Kidney epithelial cell (primary cell): ENCODE results near the gene ANKRD29. TPM values are rescaled to one million over a fixed set of nuclear protein-coding genes. Genes with fewer than 3 reads are reported as not detected.
A peak's percentile ranks its signal among the peaks of the same experiment; 100 is the strongest.

ENCODE experiments used
- DNase-seq: peaks from one replicate; pipeline ENCODE4 v3.0.0-alpha.2; 2010; ENCODE audit warnings: low read depth
- H3K27me3 ChIP-seq: 2 replicates; pipeline ENCODE4 v1.6.0; 2011; ENCODE audit warnings: low read length; ENCODE audit not compliant: control insufficient read depth, insufficient read depth
- H3K36me3 ChIP-seq: 2 replicates; pipeline ENCODE4 v1.5.1; 2011; ENCODE audit warnings: low read length; ENCODE audit not compliant: control insufficient read depth, insufficient read depth
- H3K4me3 ChIP-seq: 2 replicates; pipeline ENCODE4 v1.5.1; 2011; ENCODE audit warnings: low read depth, mild to moderate bottlenecking, control low read depth, low read length
- total RNA-seq: library from RNA; depleted of rRNA; stranded (reverse); fragments of >200 nt; gene quantifications from 2 replicates; pipeline ENCODE4 v1.2.3, GENCODE V29; 2015
- TF ChIP-seq, protein P1 (sequence below): IDR thresholded peaks from 2 replicates; pipeline ENCODE4 v1.5.1; 2011; ENCODE audit warnings: mild to moderate bottlenecking, moderate library complexity, low read length, control low read depth, inconsistent platforms; ENCODE audit not compliant: insufficient read depth, poor library complexity, severe bottlenecking

The ANKRD29 gene
- total RNA-seq, 1 donor from 2014 or later = 0.58 TPM

DNA sequence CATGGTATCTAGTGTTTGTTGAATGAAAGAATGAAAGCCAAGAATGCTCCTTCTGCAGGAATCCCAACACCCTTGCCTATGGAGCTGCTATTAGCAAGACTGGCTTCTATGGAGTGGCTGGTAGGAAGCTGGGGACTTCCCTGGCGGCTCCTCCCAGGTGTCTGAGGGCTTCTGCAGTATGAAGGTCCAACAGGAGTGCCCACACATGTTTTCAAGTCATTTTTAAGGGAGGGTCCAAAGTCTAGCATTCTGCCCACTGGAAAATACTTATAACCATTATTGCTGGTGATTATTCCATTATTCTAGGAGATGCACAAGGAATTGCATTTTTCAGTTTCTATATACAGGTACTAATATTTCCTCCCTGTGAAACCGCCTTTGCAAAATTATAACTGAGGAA is 54.5 kb downstream of the ANKRD29 start:
- H3K36me3 ChIP-seq = no peaks in the 10 kb centered on the region
- no peak for DNase-seq
- no peaks in the 10 kb centered on the region for H3K27me3 ChIP-seq
- TF ChIP-seq, protein P1, sequence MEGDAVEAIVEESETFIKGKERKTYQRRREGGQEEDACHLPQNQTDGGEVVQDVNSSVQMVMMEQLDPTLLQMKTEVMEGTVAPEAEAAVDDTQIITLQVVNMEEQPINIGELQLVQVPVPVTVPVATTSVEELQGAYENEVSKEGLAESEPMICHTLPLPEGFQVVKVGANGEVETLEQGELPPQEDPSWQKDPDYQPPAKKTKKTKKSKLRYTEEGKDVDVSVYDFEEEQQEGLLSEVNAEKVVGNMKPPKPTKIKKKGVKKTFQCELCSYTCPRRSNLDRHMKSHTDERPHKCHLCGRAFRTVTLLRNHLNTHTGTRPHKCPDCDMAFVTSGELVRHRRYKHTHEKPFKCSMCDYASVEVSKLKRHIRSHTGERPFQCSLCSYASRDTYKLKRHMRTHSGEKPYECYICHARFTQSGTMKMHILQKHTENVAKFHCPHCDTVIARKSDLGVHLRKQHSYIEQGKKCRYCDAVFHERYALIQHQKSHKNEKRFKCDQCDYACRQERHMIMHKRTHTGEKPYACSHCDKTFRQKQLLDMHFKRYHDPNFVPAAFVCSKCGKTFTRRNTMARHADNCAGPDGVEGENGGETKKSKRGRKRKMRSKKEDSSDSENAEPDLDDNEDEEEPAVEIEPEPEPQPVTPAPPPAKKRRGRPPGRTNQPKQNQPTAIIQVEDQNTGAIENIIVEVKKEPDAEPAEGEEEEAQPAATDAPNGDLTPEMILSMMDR = no peak
- H3K4me3 ChIP-seq = no peak overlapping the region

DNA sequence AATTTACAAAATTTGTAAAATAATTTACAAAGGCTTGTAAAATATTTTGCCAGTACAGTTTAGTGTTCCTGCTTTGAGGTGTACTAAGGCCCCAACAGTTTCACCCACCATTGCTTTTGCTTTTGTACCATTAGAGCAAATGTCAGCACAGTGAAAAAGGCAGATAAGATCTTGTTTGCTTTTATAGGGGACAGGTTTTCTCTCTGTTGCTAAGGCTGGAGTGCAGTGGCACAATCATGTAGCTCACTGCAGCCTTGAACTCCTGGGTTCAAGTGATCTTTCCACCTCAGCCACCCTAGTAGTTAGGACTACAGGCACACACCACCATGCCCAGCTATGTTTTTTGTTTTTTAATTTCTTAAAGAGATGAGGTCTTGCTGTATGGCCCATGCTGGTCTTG is 56.8 kb downstream of the ANKRD29 start:
- no peaks in the 10 kb centered on the region for H3K27me3 ChIP-seq
- no peak overlapping the region for H3K4me3 ChIP-seq
- DNase-seq = no peak
- TF ChIP-seq, protein P1 = no peak
- no peaks in the 10 kb centered on the region for H3K36me3 ChIP-seq

GRCh38 chr18:23599809-23600208 is 62.9 kb downstream of the ANKRD29 start:
- H3K36me3 ChIP-seq = no peaks in the 10 kb centered on the region

GRCh38 chr18:23596183-23596582 is 66.5 kb downstream of the ANKRD29 start:
- DNase-seq = no peak
- Histone ChIP-seq H3K27me3 (no peaks in the 10 kb centered on the region), H3K36me3 (no peaks in the 10 kb centered on the region), H3K4me3 (no peak overlapping the region)
- TF ChIP-seq, protein P1 = no peak

More at GRCh38 chr18:23599809-23600208, 62.9 kb downstream of the ANKRD29 start:
- Histone ChIP-seq H3K4me3 (no peak overlapping the region), H3K27me3 (no peaks in the 10 kb centered on the region)
- TF ChIP-seq, protein P1 = no peak
- DNase-seq = no peak

- Histone ChIP-seq H3K4me3 (no peak overlapping the region), H3K36me3 (no peaks in the 10 kb centered on the region)
Observed at GRCh38 chr18:23595591-23595990, 67.1 kb downstream of the ANKRD29 start.

GRCh38 chr18:23593720-23594119 is 69.0 kb downstream of the ANKRD29 start:
- Histone ChIP-seq H3K27me3 (no peaks in the 10 kb centered on the region), H3K4me3 (no peak overlapping the region), H3K36me3 (no peaks in the 10 kb centered on the region)
- TF ChIP-seq, protein P1 = no peak
- peak; percentile 83 for DNase-seq

More at GRCh38 chr18:23595591-23595990, 67.1 kb downstream of the ANKRD29 start:
- DNase-seq = no peak
- TF ChIP-seq, protein P1 = no peak
- H3K27me3 ChIP-seq = no peaks in the 10 kb centered on the region
